HepG2 (cell line): ENCODE results near the gene TPM2. TPM values are rescaled to one million over a fixed set of nuclear protein-coding genes. Genes with fewer than 3 reads are reported as not detected.

Experiments
- ATF2 ChIP-seq: sonication (generic); formaldehyde crosslinking; IDR thresholded peaks from 2 replicates; pipeline ENCODE4 v1.4.0; 2020; ENCODE audit warnings: missing genetic modification reagents
- BCLAF1 ChIP-seq: fragments of 450-650 bp; IDR thresholded peaks from 2 replicates; pipeline ENCODE4 v1.6.1; 2017; ENCODE audit warnings: mild to moderate bottlenecking
- CCAR2 ChIP-seq: fragments of 200-400 bp; formaldehyde crosslinking; optimal IDR thresholded peaks from 2 replicates; pipeline ENCODE3; 2018; ENCODE audit warnings: low read depth, mild to moderate bottlenecking, low read length, moderate library complexity
- PHF8 ChIP-seq: sonication (generic); formaldehyde crosslinking; IDR thresholded peaks from 2 replicates; pipeline ENCODE4 v1.5.0; 2020; ENCODE audit warnings: missing genetic modification reagents
- SMAD9 ChIP-seq: sonication (generic); formaldehyde crosslinking; IDR thresholded peaks from 2 replicates; pipeline ENCODE4 v1.5.1; 2020; ENCODE audit warnings: mild to moderate bottlenecking, missing genetic modification reagents
- THRA ChIP-seq: sonication (generic); formaldehyde crosslinking; IDR thresholded peaks from 2 replicates; pipeline ENCODE4 v1.4.0; 2020; ENCODE audit warnings: missing genetic modification reagents, borderline replicate concordance
- XBP1 ChIP-seq: sonication (generic); formaldehyde crosslinking; IDR thresholded peaks from 2 replicates; pipeline ENCODE4 v1.5.0; 2020; ENCODE audit warnings: missing genetic modification reagents
- ZBTB7B ChIP-seq: sonication (generic); formaldehyde crosslinking; IDR thresholded peaks from 2 replicates; pipeline ENCODE4 v1.4.0; 2020; ENCODE audit warnings: missing genetic modification reagents
- ZNF160 ChIP-seq: sonication (generic); formaldehyde crosslinking; IDR thresholded peaks from 2 replicates; pipeline ENCODE4 v1.8.0; 2022; ENCODE audit warnings: mild to moderate bottlenecking, inconsistent platforms, missing genetic modification reagents
- ZNF746 ChIP-seq: sonication (generic); formaldehyde crosslinking; IDR thresholded peaks from 2 replicates; pipeline ENCODE4 v1.8.0; 2022; ENCODE audit warnings: mild to moderate bottlenecking, missing genetic modification reagents
- ZNF780A ChIP-seq: sonication (generic); formaldehyde crosslinking; IDR thresholded peaks from 2 replicates; pipeline ENCODE4 v1.8.0; 2022; ENCODE audit warnings: mild to moderate bottlenecking, missing genetic modification reagents, moderate library complexity
- ZNF782 ChIP-seq: sonication (generic); formaldehyde crosslinking; IDR thresholded peaks from 2 replicates; pipeline ENCODE4 v1.4.0; 2020; ENCODE audit warnings: missing genetic modification reagents, mild to moderate bottlenecking, borderline replicate concordance
- polyA plus RNA-seq, 8 experiments: library from polyadenylated mRNA; depleted of rRNA in 3 of 8; stranded (reverse) in 7 of 8; unstranded in 1 of 8; fragments of >200 nt; fragmentation: Illumina TruSeq in 4 of 8; extraction: Trizol in 4 of 8; gene quantifications; 2 replicates each; pipeline versions ENCODE4 v1.2.1 to v1.2.3, GENCODE V29; 2011 to 2016; ENCODE audit warnings: low read depth in 4 of 8, missing spikeins in 1 of 8, mixed read lengths in 1 of 8; ENCODE audit not compliant: insufficient read depth in 1 of 8
- total RNA-seq, 5 experiments: library from RNA; depleted of rRNA; stranded (reverse); fragments of >200 nt; fragmentation: Illumina TruSeq; extraction: Trizol; gene quantifications; 2 replicates each; pipeline ENCODE4 v1.2.3, GENCODE V29; 2016; ENCODE audit warnings: low read depth in 1 of 5
- TF ChIP-seq, protein P1 (sequence below): IDR thresholded peaks from 2 replicates; pipeline ENCODE4 v1.6.1; 2016; ENCODE audit warnings: missing compliant biosample characterization, missing genetic modification reagents, borderline replicate concordance
- TF ChIP-seq, protein P2 (sequence below): IDR thresholded peaks from 2 replicates; pipeline ENCODE4 v1.4.0; 2020; ENCODE audit warnings: mild to moderate bottlenecking, missing genetic modification reagents
- TF ChIP-seq, protein P3 (sequence below): sonication (generic); formaldehyde crosslinking; IDR thresholded peaks from 2 replicates; pipeline ENCODE4 v1.5.0; 2020; ENCODE audit warnings: mild to moderate bottlenecking, missing genetic modification reagents

TPM2 gene
- total and polyA plus RNA-seq, 2 of the 13 experiments (the other 11 are each of a cell fraction or from before 2014, with no cell fraction given), result 3.1 to 10.7 TPM

DNA sequence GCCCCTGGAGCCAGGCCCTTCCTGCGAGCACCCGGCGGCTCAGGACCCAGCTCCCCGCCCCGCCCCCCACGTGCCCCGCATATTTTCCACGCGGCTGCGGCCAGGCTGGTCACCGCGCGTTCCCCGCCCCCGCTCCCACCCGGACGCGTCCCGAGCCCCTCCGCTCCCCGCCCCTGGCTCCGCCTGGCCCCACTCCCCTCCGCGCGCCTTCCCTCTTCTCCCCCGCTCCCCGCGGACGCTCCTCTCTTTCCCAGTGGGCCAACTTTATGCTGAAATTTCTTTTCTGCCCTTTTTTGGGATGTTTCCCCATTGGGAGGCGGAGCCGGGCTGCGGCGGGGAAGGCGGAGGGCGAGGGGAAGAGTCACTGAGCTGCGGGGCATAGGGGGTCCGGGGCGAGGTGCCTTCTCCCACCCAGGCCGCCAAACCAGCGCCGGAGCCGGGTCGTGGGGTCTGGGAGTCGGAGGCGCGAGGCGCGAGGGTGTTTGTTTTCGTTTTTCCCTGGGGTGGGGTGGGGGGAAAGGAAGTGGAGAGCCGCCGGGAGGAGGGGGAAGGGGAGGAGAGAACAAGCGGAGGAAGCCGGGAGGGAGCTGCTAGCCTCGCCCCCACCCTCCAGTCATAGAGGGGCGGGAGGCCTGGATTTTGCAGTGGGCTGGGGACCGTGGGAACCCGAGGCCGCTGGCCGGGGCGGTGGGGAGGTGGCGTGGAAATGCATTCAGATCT, 1.0 kb upstream of the TPM2 start (continued):
- TF ChIP-seq, protein P1, sequence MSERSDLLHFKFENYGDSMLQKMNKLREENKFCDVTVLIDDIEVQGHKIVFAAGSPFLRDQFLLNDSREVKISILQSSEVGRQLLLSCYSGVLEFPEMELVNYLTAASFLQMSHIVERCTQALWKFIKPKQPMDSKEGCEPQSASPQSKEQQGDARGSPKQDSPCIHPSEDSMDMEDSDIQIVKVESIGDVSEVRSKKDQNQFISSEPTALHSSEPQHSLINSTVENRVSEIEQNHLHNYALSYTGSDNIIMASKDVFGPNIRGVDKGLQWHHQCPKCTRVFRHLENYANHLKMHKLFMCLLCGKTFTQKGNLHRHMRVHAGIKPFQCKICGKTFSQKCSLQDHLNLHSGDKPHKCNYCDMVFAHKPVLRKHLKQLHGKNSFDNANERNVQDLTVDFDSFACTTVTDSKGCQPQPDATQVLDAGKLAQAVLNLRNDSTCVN (CRISPR knock-in tag), result no peak
- TF ChIP-seq ATF2 (no peak), XBP1 (CRISPR knock-in tag) (no peak), ZNF782 (CRISPR knock-in tag) (no peak), THRA (CRISPR knock-in tag) (no peak), CCAR2 (no peak), ZNF780A (CRISPR knock-in tag) (no peak), ZNF160 (CRISPR knock-in tag) (0 out of 2 replicates have a peak, but pooled peaks have one; percentile 21), ZNF746 (CRISPR knock-in tag) (0 out of 2 replicates have a peak, but pooled peaks have one; percentile 14), PHF8 (peak; percentile 60; the same call in 1 of the 2 replicates), ZBTB7B (CRISPR knock-in tag) (no peak), BCLAF1 (no peak), SMAD9 (no peak)
- TF ChIP-seq, protein P2, sequence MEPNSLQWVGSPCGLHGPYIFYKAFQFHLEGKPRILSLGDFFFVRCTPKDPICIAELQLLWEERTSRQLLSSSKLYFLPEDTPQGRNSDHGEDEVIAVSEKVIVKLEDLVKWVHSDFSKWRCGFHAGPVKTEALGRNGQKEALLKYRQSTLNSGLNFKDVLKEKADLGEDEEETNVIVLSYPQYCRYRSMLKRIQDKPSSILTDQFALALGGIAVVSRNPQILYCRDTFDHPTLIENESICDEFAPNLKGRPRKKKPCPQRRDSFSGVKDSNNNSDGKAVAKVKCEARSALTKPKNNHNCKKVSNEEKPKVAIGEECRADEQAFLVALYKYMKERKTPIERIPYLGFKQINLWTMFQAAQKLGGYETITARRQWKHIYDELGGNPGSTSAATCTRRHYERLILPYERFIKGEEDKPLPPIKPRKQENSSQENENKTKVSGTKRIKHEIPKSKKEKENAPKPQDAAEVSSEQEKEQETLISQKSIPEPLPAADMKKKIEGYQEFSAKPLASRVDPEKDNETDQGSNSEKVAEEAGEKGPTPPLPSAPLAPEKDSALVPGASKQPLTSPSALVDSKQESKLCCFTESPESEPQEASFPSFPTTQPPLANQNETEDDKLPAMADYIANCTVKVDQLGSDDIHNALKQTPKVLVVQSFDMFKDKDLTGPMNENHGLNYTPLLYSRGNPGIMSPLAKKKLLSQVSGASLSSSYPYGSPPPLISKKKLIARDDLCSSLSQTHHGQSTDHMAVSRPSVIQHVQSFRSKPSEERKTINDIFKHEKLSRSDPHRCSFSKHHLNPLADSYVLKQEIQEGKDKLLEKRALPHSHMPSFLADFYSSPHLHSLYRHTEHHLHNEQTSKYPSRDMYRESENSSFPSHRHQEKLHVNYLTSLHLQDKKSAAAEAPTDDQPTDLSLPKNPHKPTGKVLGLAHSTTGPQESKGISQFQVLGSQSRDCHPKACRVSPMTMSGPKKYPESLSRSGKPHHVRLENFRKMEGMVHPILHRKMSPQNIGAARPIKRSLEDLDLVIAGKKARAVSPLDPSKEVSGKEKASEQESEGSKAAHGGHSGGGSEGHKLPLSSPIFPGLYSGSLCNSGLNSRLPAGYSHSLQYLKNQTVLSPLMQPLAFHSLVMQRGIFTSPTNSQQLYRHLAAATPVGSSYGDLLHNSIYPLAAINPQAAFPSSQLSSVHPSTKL (CRISPR knock-in tag), result no peak
- TF ChIP-seq, protein P3, sequence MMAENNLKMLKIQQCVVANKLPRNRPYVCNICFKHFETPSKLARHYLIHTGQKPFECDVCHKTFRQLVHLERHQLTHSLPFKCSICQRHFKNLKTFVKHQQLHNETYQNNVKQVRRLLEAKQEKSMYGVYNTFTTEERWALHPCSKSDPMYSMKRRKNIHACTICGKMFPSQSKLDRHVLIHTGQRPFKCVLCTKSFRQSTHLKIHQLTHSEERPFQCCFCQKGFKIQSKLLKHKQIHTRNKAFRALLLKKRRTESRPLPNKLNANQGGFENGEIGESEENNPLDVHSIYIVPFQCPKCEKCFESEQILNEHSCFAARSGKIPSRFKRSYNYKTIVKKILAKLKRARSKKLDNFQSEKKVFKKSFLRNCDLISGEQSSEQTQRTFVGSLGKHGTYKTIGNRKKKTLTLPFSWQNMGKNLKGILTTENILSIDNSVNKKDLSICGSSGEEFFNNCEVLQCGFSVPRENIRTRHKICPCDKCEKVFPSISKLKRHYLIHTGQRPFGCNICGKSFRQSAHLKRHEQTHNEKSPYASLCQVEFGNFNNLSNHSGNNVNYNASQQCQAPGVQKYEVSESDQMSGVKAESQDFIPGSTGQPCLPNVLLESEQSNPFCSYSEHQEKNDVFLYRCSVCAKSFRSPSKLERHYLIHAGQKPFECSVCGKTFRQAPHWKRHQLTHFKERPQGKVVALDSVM, result no peak
